Neural progenitor cell (in vitro differentiated cells): ENCODE data around the gene GNG4. TPM values are rescaled to one million over a fixed set of nuclear protein-coding genes. Genes with fewer than 3 reads are reported as not detected.

Experiments
- DNase-seq: peaks from one replicate; pipeline ENCODE4 v3.0.0-alpha.2; 2016; ENCODE audit warnings: low spot score
- H2AFZ ChIP-seq: fragments of 200-600 bp; sonication (generic); replicated peaks from 2 replicates; pipeline ENCODE4 v1.6.1; 2016; ENCODE audit warnings: antibody characterized with exemption
- H3F3A ChIP-seq: fragments of 200-600 bp; sonication (generic); 2 replicates; pipeline ENCODE4 v1.6.1; 2016; ENCODE audit warnings: antibody characterized with exemption, low read depth
- H3K27ac ChIP-seq: fragments of 200-600 bp; sonication (generic); 2 replicates; pipeline ENCODE4 v1.5.1; 2016; ENCODE audit warnings: mild to moderate bottlenecking
- H3K27me3 ChIP-seq: fragments of 200-600 bp; sonication (generic); 2 replicates; pipeline ENCODE4 v1.6.1; 2016; ENCODE audit warnings: mild to moderate bottlenecking, moderate library complexity
- H3K36me3 ChIP-seq: fragments of 200-600 bp; sonication (generic); 2 replicates; pipeline ENCODE4 v1.5.1; 2016
- H3K4me1 ChIP-seq: fragments of 200-600 bp; sonication (generic); 2 replicates; pipeline ENCODE4 v1.6.1; 2016; ENCODE audit warnings: mixed run types
- H3K4me2 ChIP-seq: fragments of 200-600 bp; sonication (generic); 2 replicates; pipeline ENCODE4 v1.6.1; 2016
- H3K4me3 ChIP-seq: fragments of 200-600 bp; sonication (generic); 2 replicates; pipeline ENCODE4 v1.5.1; 2016
- H3K79me2 ChIP-seq: fragments of 200-600 bp; sonication (generic); 2 replicates; pipeline ENCODE4 v1.6.1; 2016; ENCODE audit warnings: low read depth
- H3K9ac ChIP-seq: fragments of 200-600 bp; sonication (generic); 2 replicates; pipeline ENCODE4 v1.6.1; 2016
- H3K9me3 ChIP-seq: fragments of 200-600 bp; sonication (generic); 2 replicates; pipeline ENCODE4 v1.5.1; 2016; ENCODE audit warnings: low read depth
- H4K20me1 ChIP-seq: fragments of 200-600 bp; sonication (generic); 2 replicates; pipeline ENCODE4 v1.6.1; 2016; ENCODE audit warnings: low read depth
- H3K27ac Mint-ChIP-seq: 3 replicates; pipeline ENCODE4 v1.8.0; 2021; ENCODE audit warnings: mixed read lengths
- H3K27me3 Mint-ChIP-seq: 2 replicates; pipeline ENCODE4 v1.8.0; 2022; ENCODE audit warnings: low read depth, mild to moderate bottlenecking, inconsistent platforms, moderate library complexity, mixed read lengths; ENCODE audit not compliant: insufficient read depth
- H3K36me3 Mint-ChIP-seq: 3 replicates; pipeline ENCODE4 v1.8.0; 2021; ENCODE audit warnings: mixed read lengths
- H3K4me1 Mint-ChIP-seq: 3 replicates; pipeline ENCODE4 v1.8.0; 2021; ENCODE audit warnings: mixed read lengths
- H3K4me3 Mint-ChIP-seq: 3 replicates; pipeline ENCODE4 v1.8.0; 2021; ENCODE audit warnings: mild to moderate bottlenecking, moderate library complexity, mixed read lengths
- H3K9me3 Mint-ChIP-seq: 3 replicates; pipeline ENCODE4 v1.8.0; 2020; ENCODE audit warnings: mixed read lengths
- CTCF ChIP-seq: fragments of 200-600 bp; sonication (generic); IDR thresholded peaks from 2 replicates; pipeline ENCODE4 v1.5.1; 2017; ENCODE audit warnings: antibody characterized with exemption, mild to moderate bottlenecking
- EZH2 ChIP-seq: fragments of 200-600 bp; sonication (generic); IDR thresholded peaks from 2 replicates; pipeline ENCODE4 v1.6.1; 2017; ENCODE audit warnings: antibody characterized with exemption, mild to moderate bottlenecking, moderate library complexity
- EZH2phosphoT487 ChIP-seq: fragments of 200-600 bp; sonication (generic); IDR thresholded peaks from 2 replicates; pipeline ENCODE4 v1.6.1; 2017; ENCODE audit warnings: antibody characterized with exemption
- total RNA-seq: library from RNA; depleted of rRNA; stranded (reverse); fragments of >200 nt; gene quantifications from 2 replicates; pipeline ENCODE4 v1.2.3, GENCODE V29; 2015; ENCODE audit warnings: low replicate concordance

Gene GNG4
- total RNA-seq, 1 donor from 2014 or later: 14.9 TPM

GRCh38 chr1:235651170-235651806 lies 1.7 kb upstream of the GNG4 start:
- no peaks in the 10 kb centered on the region for H3K36me3 ChIP-seq
- H3K4me3 Mint-ChIP-seq: peak overlapping the region; percentile 84
- peak overlapping the region; percentile 57 for H3K4me3 ChIP-seq
- peaks cover 22% of the 10 kb centered on the region for H3K4me1 Mint-ChIP-seq
- H3K27me3 Mint-ChIP-seq: peaks cover 27% of the 10 kb centered on the region
- TF ChIP-seq EZH2phosphoT487 (no peak), EZH2 (no peak), CTCF (no peak)
- DNase-seq: no peak
- peaks cover 12% of the 10 kb centered on the region for H3K79me2 ChIP-seq
- peaks cover 28% of the 10 kb centered on the region for H4K20me1 ChIP-seq
- peak overlapping the region; percentile 94 for H3K4me2 ChIP-seq
- peaks cover 35% of the 10 kb centered on the region for H3F3A ChIP-seq
- no peak overlapping the region for H3K9ac ChIP-seq
- H2AFZ ChIP-seq: peak overlapping the region; percentile 78
- H3K4me1 ChIP-seq: peaks cover 35% of the 10 kb centered on the region
- H3K27ac ChIP-seq: no peak overlapping the region
- peaks cover 3% of the 10 kb centered on the region for H3K36me3 Mint-ChIP-seq
- no peaks in the 10 kb centered on the region for H3K9me3 ChIP-seq
- H3K27me3 ChIP-seq: peaks cover 43% of the 10 kb centered on the region
- H3K9me3 Mint-ChIP-seq: peaks cover 16% of the 10 kb centered on the region
- H3K27ac Mint-ChIP-seq: no peak overlapping the region

DNA sequence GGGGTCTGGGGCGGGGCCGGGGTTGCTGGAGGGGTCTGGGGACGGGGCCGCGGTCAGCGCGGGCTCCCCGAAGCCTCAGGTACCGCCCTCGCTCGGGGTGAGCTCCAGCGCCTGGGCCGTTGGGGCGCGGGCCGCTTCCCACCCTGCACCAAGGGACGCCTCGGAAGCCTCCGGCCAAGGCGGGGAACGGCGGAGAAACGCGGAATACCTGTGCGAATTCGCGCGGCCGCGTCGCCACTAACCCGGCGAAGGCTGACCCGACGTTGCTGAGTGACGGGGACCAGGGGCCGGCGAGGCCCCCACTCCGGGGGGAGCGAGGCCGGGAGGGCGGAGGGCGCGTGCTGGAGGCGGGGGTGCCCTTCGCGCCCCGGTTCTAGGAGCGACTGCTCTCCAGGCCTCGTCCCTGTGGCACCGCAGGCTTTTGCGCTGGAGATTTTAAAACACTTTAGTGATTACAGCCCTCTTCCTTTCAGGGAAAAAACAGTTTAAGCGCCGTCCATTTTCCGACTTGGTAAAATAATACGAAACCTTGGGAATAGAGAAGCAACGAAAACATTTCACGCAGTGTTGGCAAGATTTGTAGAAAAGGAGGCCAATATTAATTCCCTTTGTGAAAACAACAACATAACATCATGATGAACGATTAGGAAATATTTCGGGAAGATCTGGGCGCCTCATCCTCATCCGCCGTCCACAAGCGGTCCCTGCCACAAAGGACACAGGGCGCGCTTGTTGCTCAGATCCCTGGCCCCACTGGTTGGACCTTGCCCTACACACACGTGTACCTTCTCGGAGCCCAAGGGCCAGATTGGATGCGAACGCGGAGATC lies 971 bp upstream of the GNG4 start:
- Histone ChIP-seq H3F3A (peaks cover 35% of the 10 kb centered on the region), H3K36me3 (no peaks in the 10 kb centered on the region), H3K4me3 (peak overlapping the region; percentile 57), H3K27ac (no peak overlapping the region), H4K20me1 (peaks cover 34% of the 10 kb centered on the region), H3K9me3 (no peaks in the 10 kb centered on the region), H3K4me2 (peak overlapping the region; percentile 94), H3K79me2 (peaks cover 17% of the 10 kb centered on the region), H3K9ac (no peak overlapping the region), H3K27me3 (peaks cover 43% of the 10 kb centered on the region), H3K4me1 (peaks cover 36% of the 10 kb centered on the region), H2AFZ (peak overlapping the region; percentile 78)
- TF ChIP-seq EZH2 (peak; percentile 43), EZH2phosphoT487 (no peak)
- Mint-ChIP-seq H3K36me3 (peaks cover 3% of the 10 kb centered on the region), H3K4me1 (peaks cover 24% of the 10 kb centered on the region), H3K9me3 (peaks cover 15% of the 10 kb centered on the region), H3K27ac (no peak overlapping the region), H3K27me3 (peaks cover 27% of the 10 kb centered on the region), H3K4me3 (peak overlapping the region; percentile 84)
- DNase-seq: peak; percentile 80

- Mint-ChIP-seq H3K4me3 (peak overlapping the region; percentile 95), H3K9me3 (peaks cover 14% of the 10 kb centered on the region), H3K36me3 (peaks cover 6% of the 10 kb centered on the region), H3K27ac (peak overlapping the region; percentile 87), H3K27me3 (peaks cover 29% of the 10 kb centered on the region), H3K4me1 (peaks cover 34% of the 10 kb centered on the region)
- H3K9me3 ChIP-seq: no peaks in the 10 kb centered on the region
- no peak overlapping the region for H3K9ac ChIP-seq
- peaks cover 25% of the 10 kb centered on the region for H3K79me2 ChIP-seq
- H3F3A ChIP-seq: peaks cover 39% of the 10 kb centered on the region
- H3K4me1 ChIP-seq: peaks cover 35% of the 10 kb centered on the region
- peak; percentile 91 for DNase-seq
- peaks cover 43% of the 10 kb centered on the region for H3K27me3 ChIP-seq
- TF ChIP-seq CTCF: no peak
- no peak for TF ChIP-seq EZH2
- TF ChIP-seq EZH2phosphoT487: no peak
- peak overlapping the region; percentile 94 for H3K4me2 ChIP-seq
- no peak overlapping the region for H3K27ac ChIP-seq
- H4K20me1 ChIP-seq: peaks cover 44% of the 10 kb centered on the region
- no peaks in the 10 kb centered on the region for H3K36me3 ChIP-seq
- peak overlapping the region; percentile 57 for H3K4me3 ChIP-seq
- H2AFZ ChIP-seq: no peak overlapping the region
Observed at GRCh38 chr1:235648954-235649367, 623 bp downstream of the GNG4 start.
